Heart right ventricle (tissue), 16 donors: ENCODE measurements around the gene COX7A2L. TPM values are rescaled to one million over a fixed set of nuclear protein-coding genes. Genes with fewer than 3 reads are reported as not detected.

ENCODE experiments used
- ATAC-seq, 8 donors: fragments of 200-7000 bp; cut with Tn5 transposase; one replicate each; pipeline ENCODE4 v1.9.1; 2020; ENCODE audit warnings: mild to moderate bottlenecking in 8 of 8, moderate library complexity in 8 of 8, moderate number of reproducible peaks in 1 of 8
- DNase-seq, 2 donors: peaks; one replicate each; pipeline ENCODE4 v3.0.0-alpha.2; 2020
- H3K27ac ChIP-seq, 10 donors: fragments of 200-600 bp; sonication (generic) in 2 of 10; one replicate each; pipeline versions ENCODE4 v1.5.0 to v1.8.0; 2020 to 2022; ENCODE audit warnings: mild to moderate bottlenecking in 3 of 10
- H3K27me3 ChIP-seq, 7 donors: fragments of 200-600 bp; one replicate each; pipeline ENCODE4 v1.8.0; 2021 to 2022; ENCODE audit warnings: mild to moderate bottlenecking in 2 of 7
- H3K36me3 ChIP-seq, 9 donors: fragments of 200-600 bp; sonication (generic) in 1 of 9; one replicate each; pipeline versions ENCODE4 v1.5.0 to v1.8.0; 2020 to 2022; ENCODE audit warnings: mild to moderate bottlenecking in 2 of 9
- H3K4me1 ChIP-seq, 9 donors: fragments of 200-600 bp; sonication (generic) in 1 of 9; one replicate each; pipeline versions ENCODE4 v1.5.0 to v1.8.0; 2020 to 2022; ENCODE audit warnings: mild to moderate bottlenecking in 4 of 9
- H3K4me3 ChIP-seq, 10 donors: fragments of 200-600 bp; sonication (generic) in 2 of 10; one replicate each; pipeline versions ENCODE4 v1.5.0 to v1.8.0; 2020 to 2022; ENCODE audit warnings: mild to moderate bottlenecking in 7 of 10, moderate library complexity in 2 of 10
- H3K9me3 ChIP-seq, 11 donors: fragments of 200-600 bp in 10 of 11; sonication (generic) in 2 of 11; one replicate each; pipeline versions ENCODE4 v1.5.0 to v1.8.0; 2013 to 2022; ENCODE audit warnings: mild to moderate bottlenecking in 2 of 11, control low read depth in 1 of 11, moderate library complexity in 1 of 11
- CTCF ChIP-seq, 9 donors: fragments of 200-600 bp; sonication (generic) in 2 of 9; IDR thresholded peaks; one replicate each; pipeline versions ENCODE4 v1.5.0 to v1.8.0; 2021 to 2022; ENCODE audit warnings: antibody characterized with exemption in 9 of 9, mild to moderate bottlenecking in 5 of 9, moderate library complexity in 1 of 9
- WGBS, 2 donors: extraction: QIAGEN DNeasy Blood & Tissue Kit; methylation state at CpG; one replicate each; pipeline ENCODE4 v1.1.7; 2013; ENCODE audit warnings: inconsistent platforms in 1 of 2; 5-methylcytosine and 5-hydroxymethylcytosine counted together
- intact Hi-C, 10 donors: fragments of 100-400 bp; cut with DNase I; formaldehyde crosslinking; loops; one replicate each; pipeline versions ENCODE4 v1.11.1 to v1.14.2; 2022
- polyA plus RNA-seq, 2 donors: library from polyadenylated mRNA; stranded (reverse); fragments of 200-250 nt; gene quantifications; one replicate each; pipeline ENCODE4 v1.2.3, GENCODE V29; 2013
- total RNA-seq, 10 donors: library from RNA; stranded (reverse); fragmentation: NEBNext Ultra II Directional in 3 of 10; extraction: Animal tissue kit (Norgen Biotek cat#: 25700) in 3 of 10; gene quantifications; one replicate each; pipeline versions ENCODE4 v1.2.1 to v1.2.4, GENCODE V29; 2021 to 2023
- donor health status: Arrhythmogenic right ventricular cardiomyopathy.
- donor health status: ischemic (EF 13 %, LVEDD 7.1; RV severe dilation, severe dysfunction).
- donor health status: healthy with polysubstance abuse.
- donor health status: DM: no; HTN: yes; CAD: no.
- donor health status: DM: no; HTN: no; CAD: no.
- donor health status: ischemic (EF 25% LVEDD 6.9; RV normal size, moderate dysfunction).
- donor health status: ischemic (EF 25% LVEDD 5.7; RV mildly dilated, moderate dysfunction).
- donor health status: healthy.
- donor health status: DM: yes; HTN: yes; CAD: no.
- donor health status: Ischemic cardiomyopathy.
- donor health status: ischemic (EF 35%, LVEDD 5.7; RV mildly dilated, moderate dysfunction).
- donor health status: nonischemic (EF 11% LVEDD 7.7; RV severe dilation, severe dysfunction).
- donor health status: DM: yes; HTN: yes; CAD: no.
- donor health status: PGD.
- donor health status: ischemic (EF 29% LVEDD 5.4; RV normal size, mild dysfunction).
- donor health status: nonischemic (EF 23%, LVEDD 6.1; RV moderate dilation, normal function).

Gene COX7A2L
- total and polyA plus RNA-seq, 12 donors, result 36.4 to 141 (median 106) TPM

- intact Hi-C loops, result loop anchor here in 2 of 10 donors (10.0 kb wide), 1 partner anchor 245 kb away; no protein-coding TSS in a partner anchor
- peaks cover 0 to 25% (median 17%) of the 10 kb centered on the region in 9 donors for H3K4me1 ChIP-seq
- ATAC-seq, result peak in 1 of 8 donors; percentile 14
- H3K4me3 ChIP-seq, result no peak overlapping the region
- H3K36me3 ChIP-seq, result peaks cover 0 to 65% (median 8%) of the 10 kb centered on the region in 9 donors
- TF ChIP-seq CTCF (IDR thresholded peaks at IDR 0.05), result no peak
- 85 to 89% methylated on average over 21 of the region's 21 CpGs for WGBS, 2 donors
- no peaks in the 10 kb centered on the region for H3K9me3 ChIP-seq
- no peaks in the 10 kb centered on the region for H3K27me3 ChIP-seq
- DNase-seq, result no peak
- no peak overlapping the region for H3K27ac ChIP-seq
These were observed 21.7 kb downstream of the COX7A2L start for GRCh38 chr2:42339191-42339912.

DNA sequence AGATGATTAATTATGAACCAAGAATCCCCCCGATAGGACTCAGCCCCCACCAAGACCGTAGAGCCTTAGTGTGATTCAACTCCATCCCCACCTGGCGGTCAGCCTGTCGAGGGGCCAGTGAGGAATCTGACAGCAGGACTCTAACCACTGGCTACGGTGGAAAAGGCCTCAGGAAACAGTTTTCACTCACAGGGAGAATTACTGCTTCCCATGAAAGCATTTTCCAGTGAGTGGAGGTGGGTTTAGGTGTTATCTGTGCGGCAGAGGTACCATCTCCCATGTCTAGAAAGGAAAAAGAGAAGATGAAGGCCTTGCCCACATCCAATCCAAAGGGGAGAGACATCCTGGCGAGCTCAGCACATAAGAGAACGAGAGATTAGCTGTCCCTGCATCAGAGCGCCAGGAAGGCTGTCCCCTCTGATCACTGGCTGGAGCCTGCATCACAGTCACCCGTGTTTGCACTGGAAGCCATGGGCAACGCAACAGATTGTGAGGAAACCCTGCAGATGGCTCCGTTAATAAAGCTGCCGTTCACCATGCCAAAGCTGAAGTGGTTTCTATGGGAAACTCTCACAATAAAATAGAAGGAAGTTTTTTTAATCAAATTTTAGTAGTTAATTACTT lies 22.3 kb downstream of the COX7A2L start:
- intact Hi-C loops, result loop anchor here in 2 of 10 donors (10.0 kb wide), 1 partner anchor 244 kb away; no protein-coding TSS in a partner anchor
- peaks cover 0 to 72% (median 14%) of the 10 kb centered on the region in 9 donors for H3K36me3 ChIP-seq
- no peak for ATAC-seq
- 91 to 94% methylated on average over 13 of the region's 13 CpGs for WGBS, 2 donors
- TF ChIP-seq CTCF (IDR thresholded peaks at IDR 0.05), result no peak
- no peak overlapping the region for H3K4me3 ChIP-seq
- no peak overlapping the region for H3K27ac ChIP-seq
- no peaks in the 10 kb centered on the region for H3K27me3 ChIP-seq
- peaks cover 0 to 25% (median 17%) of the 10 kb centered on the region in 9 donors for H3K4me1 ChIP-seq
- no peaks in the 10 kb centered on the region for H3K9me3 ChIP-seq
- DNase-seq, result no peak

DNA sequence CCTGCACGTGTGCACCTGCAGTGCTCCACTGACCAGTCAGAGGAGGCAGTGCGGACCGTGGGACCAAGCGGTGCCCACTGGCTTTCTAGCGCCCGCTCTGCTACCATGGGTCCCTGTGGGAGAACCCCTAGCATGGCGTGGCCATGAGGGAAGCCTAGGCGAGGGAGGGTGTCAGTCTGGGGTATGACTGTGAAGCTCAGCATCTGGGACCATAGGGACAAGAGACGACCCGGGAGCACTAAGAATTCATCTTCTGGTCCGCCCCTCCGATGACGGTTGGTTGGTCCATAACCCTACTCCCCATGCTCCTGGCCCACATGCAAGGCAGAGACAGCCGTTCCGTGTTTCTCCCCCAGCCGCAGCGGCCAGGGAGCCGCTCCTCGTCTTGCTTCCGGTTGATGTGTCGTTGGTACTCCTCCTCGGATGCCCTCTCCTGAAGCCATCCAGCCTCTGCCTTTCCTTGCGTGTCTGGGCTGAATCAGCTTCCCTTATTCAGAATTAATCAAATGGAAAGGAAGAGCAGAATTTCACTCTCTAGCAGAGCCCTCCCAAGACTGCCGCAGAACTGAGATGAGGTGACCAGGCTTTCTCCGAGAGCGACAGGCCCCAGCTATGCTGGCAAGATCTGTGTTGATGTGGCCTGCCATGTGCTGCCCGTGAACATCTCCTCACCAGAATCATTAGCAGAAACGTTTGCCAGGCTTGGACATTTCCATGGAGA lies 23.0 kb downstream of the COX7A2L start:
- intact Hi-C loops, result loop anchor here in 2 of 10 donors (10.0 kb wide), 1 partner anchor 243 kb away; no protein-coding TSS in a partner anchor
- H3K36me3 ChIP-seq, result peaks cover 0 to 74% (median 20%) of the 10 kb centered on the region in 9 donors
- peaks cover 0 to 21% (median 15%) of the 10 kb centered on the region in 9 donors for H3K4me1 ChIP-seq
- no peak overlapping the region for H3K4me3 ChIP-seq
- DNase-seq (no peak), ATAC-seq (no peak)
- H3K9me3 ChIP-seq, result no peaks in the 10 kb centered on the region
- WGBS, 2 donors, result 97% methylated on average over 28 of the region's 28 CpGs
- H3K27me3 ChIP-seq, result no peaks in the 10 kb centered on the region
- TF ChIP-seq CTCF (IDR thresholded peaks at IDR 0.05), result no peak
- H3K27ac ChIP-seq, result no peak overlapping the region

GRCh38 chr2:42337356-42337820 lies 23.6 kb downstream of the COX7A2L start:
- Histone ChIP-seq H3K4me3 (no peak overlapping the region), H3K4me1 (peaks cover 0 to 15% (median 9%) of the 10 kb centered on the region in 9 donors), H3K9me3 (no peaks in the 10 kb centered on the region), H3K27me3 (no peaks in the 10 kb centered on the region), H3K27ac (no peak overlapping the region), H3K36me3 (peaks cover 0 to 79% (median 24%) of the 10 kb centered on the region in 9 donors)
- ATAC-seq (no peak), DNase-seq (no peak)
- 93 to 94% methylated on average over 5 of the region's 5 CpGs for WGBS, 2 donors
- intact Hi-C loops, result loop anchor here in 2 of 10 donors (10.0 kb wide), 1 partner anchor 243 kb away; no protein-coding TSS in a partner anchor
- no peak for TF ChIP-seq CTCF (IDR thresholded peaks at IDR 0.05)
